ENCODE measurements around the gene FBXO9.

The FBXO9 gene

GRCh38 chr6:53089948-53090347, 24.7 kb downstream of the FBXO9 start:
- no peak for DNase-seq (ENCODE audit: insufficient read length, low spot score)
- TF ChIP-seq POLR2A (IDR thresholded peaks at IDR 0.05; ENCODE audit: low read depth, low read length), result no peak
- no peak for FAIRE-seq

GRCh38 chr6:53090576-53090975, 25.4 kb downstream of the FBXO9 start:
- no peak for TF ChIP-seq POLR2A (IDR thresholded peaks at IDR 0.05; ENCODE audit: low read depth, low read length)
- peak; percentile 86 for FAIRE-seq
- DNase-seq (ENCODE audit: insufficient read length, low spot score), result no peak

- DNase-seq (ENCODE audit: insufficient read length, low spot score) (no peak), FAIRE-seq (peak; percentile 6)
- TF ChIP-seq POLR2A (IDR thresholded peaks at IDR 0.05; ENCODE audit: low read depth, low read length), result no peak
Observed at GRCh38 chr6:53095270-53095669, 30.1 kb downstream of the FBXO9 start.

GRCh38 chr6:53095716-53096115, 30.5 kb downstream of the FBXO9 start:
- TF ChIP-seq POLR2A (IDR thresholded peaks at IDR 0.05; ENCODE audit: low read depth, low read length), result no peak
- DNase-seq (ENCODE audit: insufficient read length, low spot score), result no peak
- FAIRE-seq, result peak; percentile 50

- TF ChIP-seq POLR2A (IDR thresholded peaks at IDR 0.05; ENCODE audit: low read depth, low read length), result no peak
- FAIRE-seq, result no peak
- no peak for DNase-seq (ENCODE audit: insufficient read length, low spot score)
Observed at GRCh38 chr6:53100561-53100960, 35.4 kb downstream of the FBXO9 start.

DNA sequence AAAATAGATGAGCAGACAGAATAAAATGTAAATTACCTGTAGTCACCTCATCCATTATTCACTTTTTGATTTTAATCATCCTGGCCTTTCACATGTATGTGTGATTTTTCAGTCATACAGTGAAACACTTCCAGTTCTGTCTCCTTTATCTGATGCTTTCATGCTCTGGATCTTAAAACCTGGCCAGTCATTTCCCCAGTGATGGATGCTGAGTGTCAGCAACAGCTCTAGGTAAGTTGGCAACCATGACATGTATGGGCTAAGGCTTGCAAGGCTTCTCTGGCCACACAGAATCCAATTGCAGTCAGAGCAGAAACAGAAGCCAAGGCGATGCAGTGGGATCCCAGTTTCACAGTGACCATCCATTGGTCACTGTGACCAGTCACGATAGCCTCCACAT, 35.8 kb downstream of the FBXO9 start:
- DNase-seq (ENCODE audit: insufficient read length, low spot score) (no peak), FAIRE-seq (no peak)
- no peak for TF ChIP-seq POLR2A (IDR thresholded peaks at IDR 0.05; ENCODE audit: low read depth, low read length)

DNA sequence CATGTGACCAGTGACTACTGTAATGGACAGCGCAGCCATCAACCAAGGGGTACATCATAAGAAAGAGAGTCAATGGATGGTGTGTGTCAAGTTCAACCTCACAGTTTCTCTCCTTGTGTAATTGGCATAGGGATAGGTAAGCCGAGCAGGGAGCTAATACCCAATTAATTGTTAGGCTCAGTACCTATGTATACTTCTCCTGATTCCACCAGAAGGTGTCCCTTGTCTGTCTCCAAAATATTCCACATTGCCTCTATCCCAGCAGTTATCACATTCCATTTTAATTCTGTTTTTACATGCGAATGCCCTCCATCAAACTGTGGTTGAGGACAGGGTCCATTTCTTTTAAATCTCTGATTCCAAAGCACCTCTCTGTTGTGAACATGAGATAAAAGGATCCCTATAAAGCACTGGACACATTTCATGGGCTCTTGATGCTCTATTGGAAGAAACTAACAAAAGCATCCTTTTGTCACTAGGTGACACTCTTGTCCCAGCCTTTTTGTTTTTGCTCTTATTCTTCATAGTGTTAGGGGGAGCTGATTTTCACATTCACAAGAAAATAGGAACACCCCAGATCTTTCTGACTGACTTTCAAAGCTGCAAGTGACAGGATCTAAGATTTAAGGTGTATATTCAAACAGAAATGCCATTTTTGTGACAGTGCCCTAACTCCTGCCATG, 38.9 kb downstream of the FBXO9 start:
- no peak for FAIRE-seq
- no peak for TF ChIP-seq POLR2A (IDR thresholded peaks at IDR 0.05; ENCODE audit: low read depth, low read length)
- no peak for DNase-seq (ENCODE audit: insufficient read length, low spot score)

- TF ChIP-seq POLR2A (IDR thresholded peaks at IDR 0.05; ENCODE audit: low read depth, low read length), result no peak
- DNase-seq (ENCODE audit: insufficient read length, low spot score), result no peak
- FAIRE-seq, result no peak
Observed at GRCh38 chr6:53104916-53105315, 39.7 kb downstream of the FBXO9 start.

DNA sequence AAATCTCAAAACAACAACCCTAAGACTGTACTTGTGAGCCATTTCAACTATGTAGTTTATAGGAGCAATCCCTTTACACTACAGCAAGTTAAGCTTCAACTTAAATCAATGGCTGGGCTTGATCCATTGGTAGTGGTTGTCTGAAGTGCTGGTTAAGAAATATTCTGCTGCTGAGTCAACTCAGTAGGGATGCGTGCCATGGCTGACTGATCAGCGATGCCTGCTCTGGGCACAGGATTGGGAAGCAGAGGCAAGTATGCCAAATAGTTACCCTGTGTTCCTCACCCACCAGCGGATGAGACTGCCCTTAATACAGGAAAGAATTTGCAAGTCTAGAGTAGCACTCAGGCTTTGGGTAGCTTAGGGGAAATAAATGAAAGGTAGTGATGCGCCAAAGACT, 41.9 kb downstream of the FBXO9 start:
- DNase-seq (ENCODE audit: insufficient read length, low spot score), result peak; percentile 65
- FAIRE-seq, result peak; percentile 93
- TF ChIP-seq POLR2A (IDR thresholded peaks at IDR 0.05; ENCODE audit: low read depth, low read length), result no peak

DNA sequence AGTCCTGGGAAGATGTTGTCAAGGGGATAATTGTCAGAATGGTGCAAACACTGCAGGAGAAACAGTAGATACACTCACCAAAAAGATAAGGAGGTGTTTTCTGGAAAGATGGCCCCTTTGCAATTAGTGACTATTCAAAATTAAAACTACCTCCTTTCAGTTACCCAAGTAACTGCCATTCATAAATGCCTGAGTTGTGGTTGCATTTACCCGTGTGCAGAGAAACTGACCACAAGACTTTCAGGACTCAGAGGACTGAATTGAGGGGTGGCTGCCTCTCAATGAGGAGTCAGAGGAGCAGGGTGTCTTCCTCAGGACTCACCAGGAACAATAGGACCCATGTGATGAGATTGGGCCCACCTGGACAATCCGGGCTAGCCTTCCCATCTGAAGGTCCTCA, 44.4 kb downstream of the FBXO9 start:
- DNase-seq (ENCODE audit: insufficient read length, low spot score), result no peak

DNA sequence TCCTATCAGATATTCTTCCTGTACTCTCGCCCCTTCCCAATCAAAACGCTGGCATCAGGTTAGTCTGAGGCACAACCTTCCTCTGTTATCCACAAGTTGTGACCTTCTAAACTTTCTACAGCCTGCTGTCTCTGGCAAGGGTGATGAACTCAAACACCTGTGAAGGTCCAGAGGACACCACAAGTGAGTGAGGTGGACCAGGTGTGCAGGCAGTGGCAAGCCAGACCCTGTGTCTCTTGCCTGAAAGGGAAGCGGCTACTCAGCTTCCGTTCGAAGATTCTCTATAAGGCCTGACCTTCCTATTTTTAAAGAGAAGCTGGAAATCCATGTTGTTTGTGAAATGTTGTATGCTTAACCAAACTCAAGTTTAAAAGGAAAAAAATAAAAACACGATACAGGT, 46.7 kb downstream of the FBXO9 start:
- DNase-seq (ENCODE audit: insufficient read length, low spot score), result no peak
- TF ChIP-seq POLR2A (IDR thresholded peaks at IDR 0.05; ENCODE audit: low read depth, low read length), result no peak
- no peak for FAIRE-seq

More for the DNA sequence above, 44.4 kb downstream of the FBXO9 start:
- TF ChIP-seq POLR2A (IDR thresholded peaks at IDR 0.05; ENCODE audit: low read depth, low read length), result no peak
- FAIRE-seq, result no peak

DNA sequence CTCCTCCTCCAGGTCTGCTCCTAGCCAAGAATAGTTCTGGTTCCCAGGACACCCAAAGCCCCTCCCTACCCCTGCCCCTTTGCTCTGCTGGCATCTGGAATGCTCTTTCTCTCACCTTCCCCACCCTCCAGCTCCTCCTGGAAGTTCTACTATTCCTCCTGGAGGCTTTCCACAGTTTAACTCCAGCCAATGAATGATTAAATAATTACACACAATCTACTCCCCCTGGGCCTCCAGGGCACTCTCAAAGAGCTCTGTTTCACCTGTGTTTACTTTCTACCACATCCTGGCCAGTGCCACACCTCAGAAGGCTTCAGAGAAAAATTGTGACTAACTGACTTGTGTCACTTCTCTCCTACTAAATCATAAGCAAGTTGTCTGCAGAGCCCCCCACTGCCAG, 47.2 kb downstream of the FBXO9 start:
- no peak for TF ChIP-seq POLR2A (IDR thresholded peaks at IDR 0.05; ENCODE audit: low read depth, low read length)
- FAIRE-seq (no peak), DNase-seq (ENCODE audit: insufficient read length, low spot score) (no peak)

DNA sequence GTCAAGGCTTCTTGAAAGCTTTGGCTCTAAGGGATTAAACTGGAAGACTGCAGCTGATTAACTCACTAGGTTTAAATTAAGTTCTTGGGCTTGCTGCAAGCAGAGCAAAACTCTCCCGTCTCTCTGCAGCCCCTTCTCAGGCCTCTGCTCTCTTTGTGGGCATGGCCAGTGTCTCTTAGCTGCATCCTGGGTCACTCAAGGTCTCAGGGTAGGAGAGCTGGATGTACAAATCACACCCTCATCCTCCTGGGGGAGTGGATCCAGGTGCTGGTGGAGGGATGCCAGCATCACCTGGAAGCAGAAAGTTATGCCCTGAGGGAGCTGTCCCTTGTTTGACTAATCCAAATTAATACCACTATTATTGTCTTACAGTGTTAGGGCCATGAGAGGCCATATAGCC, 47.7 kb downstream of the FBXO9 start:
- no peak for TF ChIP-seq POLR2A (IDR thresholded peaks at IDR 0.05; ENCODE audit: low read depth, low read length)
- DNase-seq (ENCODE audit: insufficient read length, low spot score) (no peak), FAIRE-seq (no peak)

DNA sequence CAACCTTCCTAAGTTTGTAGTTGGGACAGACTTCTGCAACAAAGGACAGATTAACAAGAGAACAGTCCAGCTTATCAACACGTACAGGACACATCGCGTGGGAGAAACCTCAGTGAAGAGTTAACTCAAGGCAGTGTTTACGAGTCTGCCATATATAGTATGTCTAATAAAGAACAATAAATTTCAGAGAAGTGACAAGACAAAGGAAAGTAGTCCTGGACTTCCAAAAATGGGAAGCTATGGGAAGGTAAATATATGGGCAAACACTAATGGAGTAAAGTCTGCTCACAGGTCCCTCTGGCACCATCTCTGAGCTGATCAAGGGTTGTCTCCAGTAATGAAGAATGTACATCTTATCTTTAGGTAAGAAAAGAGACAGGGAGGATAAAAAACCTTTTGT, 48.5 kb downstream of the FBXO9 start:
- FAIRE-seq (no peak), DNase-seq (ENCODE audit: insufficient read length, low spot score) (no peak)
- no peak for TF ChIP-seq POLR2A (IDR thresholded peaks at IDR 0.05; ENCODE audit: low read depth, low read length)

DNA sequence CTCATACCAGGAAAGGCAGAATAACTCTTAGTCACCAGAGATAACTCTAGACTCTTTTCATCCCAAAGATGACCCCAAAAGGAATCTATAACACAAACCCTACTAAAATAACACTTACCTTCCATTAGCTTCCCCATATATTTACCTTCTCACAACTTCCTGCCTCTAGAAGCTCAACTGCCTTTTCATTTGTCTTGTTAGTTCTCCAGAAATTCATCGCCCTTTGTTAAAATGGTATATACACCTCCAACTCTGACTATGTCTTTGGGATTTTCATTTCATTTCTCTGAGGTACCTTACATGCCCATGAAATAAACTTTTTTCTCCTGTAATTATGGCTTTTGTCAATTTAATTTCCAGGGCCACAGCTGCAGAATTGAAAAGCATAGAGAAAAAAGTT, 49.9 kb downstream of the FBXO9 start:
- FAIRE-seq, result no peak
- no peak for TF ChIP-seq POLR2A (IDR thresholded peaks at IDR 0.05; ENCODE audit: low read depth, low read length)
- no peak for DNase-seq (ENCODE audit: insufficient read length, low spot score)

- TF ChIP-seq POLR2A (IDR thresholded peaks at IDR 0.05; ENCODE audit: low read depth, low read length), result no peak
- FAIRE-seq (no peak), DNase-seq (ENCODE audit: insufficient read length, low spot score) (no peak)
Observed at GRCh38 chr6:53115741-53116140, 50.5 kb downstream of the FBXO9 start.

Measured in H54 (cell line).